HepG2 (cell line): ENCODE measurements around the gene GOT2. TPM values are rescaled to one million over a fixed set of nuclear protein-coding genes. Genes with fewer than 3 reads are reported as not detected.
A peak's percentile ranks its signal among the peaks of the same experiment; 100 is the strongest.

ENCODE experiments used
- FLYWCH1 ChIP-seq: sonication (generic); formaldehyde crosslinking; IDR thresholded peaks from 2 replicates; pipeline ENCODE4 v1.8.1; 2023; ENCODE audit warnings: mild to moderate bottlenecking, missing genetic modification reagents
- HNF1B ChIP-seq: sonication (generic); formaldehyde crosslinking; IDR thresholded peaks from 2 replicates; pipeline ENCODE4 v1.5.1; 2020; ENCODE audit warnings: mild to moderate bottlenecking, moderate library complexity, missing genetic modification reagents
- JARID2 ChIP-seq: sonication (generic); formaldehyde crosslinking; IDR thresholded peaks from 2 replicates; pipeline ENCODE4 v1.8.1; 2023; ENCODE audit warnings: missing genetic modification reagents, inconsistent platforms; ENCODE audit not compliant: insufficient replicate concordance
- KDM5A ChIP-seq: fragments of 200-600 bp; sonication (generic); IDR thresholded peaks from 2 replicates; pipeline ENCODE4 v1.7.0; 2018; ENCODE audit warnings: antibody characterized with exemption, mild to moderate bottlenecking, low read length, borderline replicate concordance
- KLF16 ChIP-seq, 2 experiments: sonication (generic) in 1 of 2; formaldehyde crosslinking in 1 of 2; IDR thresholded peaks; 2 replicates each; pipeline versions ENCODE4 v1.6.1 to v1.8.0; 2016 to 2023; ENCODE audit warnings: missing genetic modification reagents in 2 of 2, missing compliant biosample characterization in 1 of 2
- LBX2 ChIP-seq: sonication (generic); formaldehyde crosslinking; IDR thresholded peaks from 2 replicates; pipeline ENCODE4 v1.5.0; 2020; ENCODE audit warnings: missing genetic modification reagents, mild to moderate bottlenecking, borderline replicate concordance
- MAF1 ChIP-seq: sonication (generic); formaldehyde crosslinking; IDR thresholded peaks from 2 replicates; pipeline ENCODE4 v1.5.0; 2020; ENCODE audit warnings: missing genetic modification reagents, borderline replicate concordance
- NFE2L1 ChIP-seq: sonication (generic); formaldehyde crosslinking; IDR thresholded peaks from 2 replicates; pipeline ENCODE4 v1.4.0; 2020; ENCODE audit warnings: missing genetic modification reagents, mild to moderate bottlenecking, borderline replicate concordance
- PLRG1 ChIP-seq: fragments of 450-650 bp; conservative IDR thresholded peaks from 2 replicates; pipeline ENCODE4 v1.6.1; 2016
- PRDM4 ChIP-seq: sonication (generic); formaldehyde crosslinking; IDR thresholded peaks from 2 replicates; pipeline ENCODE4 v1.9.0; 2021; ENCODE audit warnings: missing genetic modification reagents, borderline replicate concordance
- REPIN1 ChIP-seq: sonication (generic); formaldehyde crosslinking; IDR thresholded peaks from 2 replicates; pipeline ENCODE4 v1.8.0; 2022; ENCODE audit warnings: missing genetic modification reagents, low read depth, mild to moderate bottlenecking, borderline replicate concordance
- ZFP36L2 ChIP-seq: sonication (generic); formaldehyde crosslinking; IDR thresholded peaks from 2 replicates; pipeline ENCODE4 v1.4.0; 2020; ENCODE audit warnings: missing genetic modification reagents
- ZNF12 ChIP-seq: sonication (generic); formaldehyde crosslinking; IDR thresholded peaks from 2 replicates; pipeline ENCODE4 v1.5.0; 2020; ENCODE audit warnings: missing genetic modification reagents
- ZNF143 ChIP-seq: sonication (generic); formaldehyde crosslinking; IDR thresholded peaks from 2 replicates; pipeline ENCODE4 v1.4.0; 2020; ENCODE audit warnings: missing genetic modification reagents
- ZNF180 ChIP-seq: sonication (generic); formaldehyde crosslinking; IDR thresholded peaks from 2 replicates; pipeline ENCODE4 v1.4.0; 2020; ENCODE audit warnings: low read depth, missing genetic modification reagents, borderline replicate concordance
- ZNF260 ChIP-seq: sonication (generic); formaldehyde crosslinking; IDR thresholded peaks from 2 replicates; pipeline ENCODE4 v1.4.0; 2020; ENCODE audit warnings: missing genetic modification reagents, low read depth, mild to moderate bottlenecking, borderline replicate concordance
- ZNF503 ChIP-seq: sonication (generic); formaldehyde crosslinking; IDR thresholded peaks from 2 replicates; pipeline ENCODE4 v1.4.0; 2020; ENCODE audit warnings: missing genetic modification reagents
- ZNF570 ChIP-seq: sonication (generic); formaldehyde crosslinking; IDR thresholded peaks from 2 replicates; pipeline ENCODE4 v1.4.0; 2020; ENCODE audit warnings: mild to moderate bottlenecking, missing genetic modification reagents, borderline replicate concordance
- ZNF597 ChIP-seq: sonication (generic); formaldehyde crosslinking; IDR thresholded peaks from 2 replicates; pipeline ENCODE4 v1.5.0; 2020; ENCODE audit warnings: missing genetic modification reagents
- ZNF747 ChIP-seq: sonication (generic); formaldehyde crosslinking; IDR thresholded peaks from 2 replicates; pipeline ENCODE4 v1.8.1; 2023; ENCODE audit warnings: missing genetic modification reagents, mild to moderate bottlenecking, borderline replicate concordance
- ZNF83 ChIP-seq: sonication (generic); formaldehyde crosslinking; IDR thresholded peaks from 2 replicates; pipeline ENCODE4 v1.4.0; 2020; ENCODE audit warnings: missing genetic modification reagents, mild to moderate bottlenecking, borderline replicate concordance
- ZSCAN12 ChIP-seq: sonication (generic); formaldehyde crosslinking; IDR thresholded peaks from 2 replicates; pipeline ENCODE4 v1.9.0; 2021; ENCODE audit warnings: mild to moderate bottlenecking, missing genetic modification reagents
- polyA plus RNA-seq, 8 experiments: library from polyadenylated mRNA; depleted of rRNA in 3 of 8; stranded (reverse) in 7 of 8; unstranded in 1 of 8; fragments of >200 nt; fragmentation: Illumina TruSeq in 4 of 8; extraction: Trizol in 4 of 8; gene quantifications; 2 replicates each; pipeline versions ENCODE4 v1.2.1 to v1.2.3, GENCODE V29; 2011 to 2016; ENCODE audit warnings: low read depth in 4 of 8, missing spikeins in 1 of 8, mixed read lengths in 1 of 8; ENCODE audit not compliant: insufficient read depth in 1 of 8
- total RNA-seq, 5 experiments: library from RNA; depleted of rRNA; stranded (reverse); fragments of >200 nt; fragmentation: Illumina TruSeq; extraction: Trizol; gene quantifications; 2 replicates each; pipeline ENCODE4 v1.2.3, GENCODE V29; 2016; ENCODE audit warnings: low read depth in 1 of 5

Gene GOT2
- total and polyA plus RNA-seq, 2 of the 13 experiments (the other 11 are each of a cell fraction or from before 2014, with no cell fraction given), result 32.6 to 121 TPM

- no peak for TF ChIP-seq ZNF597 (CRISPR knock-in tag)
- no peak for TF ChIP-seq FLYWCH1 (CRISPR knock-in tag)
- TF ChIP-seq REPIN1 (CRISPR knock-in tag), result peak; percentile 32; the same call in 1 of the 2 replicates
- peak; percentile 88 for TF ChIP-seq KDM5A
- 0 out of 2 replicates have a peak, but pooled peaks have one; percentile 89 for TF ChIP-seq MAF1 (CRISPR knock-in tag)
- no peak for TF ChIP-seq ZFP36L2 (CRISPR knock-in tag)
- TF ChIP-seq HNF1B, result no peak
- TF ChIP-seq ZNF260 (CRISPR knock-in tag), result no peak
- no peak for TF ChIP-seq PLRG1
- TF ChIP-seq PRDM4 (CRISPR knock-in tag), result no peak
- peak; percentile 99 for TF ChIP-seq ZNF143
- peak; percentile 78 for TF ChIP-seq ZNF503
- TF ChIP-seq ZNF570 (CRISPR knock-in tag), result no peak
- no peak for TF ChIP-seq JARID2
- peak in 1 of 2 experiments; percentile 61; a peak in 1 of 4 replicates for TF ChIP-seq KLF16 (CRISPR knock-in tag; IDR thresholded peaks at IDR 0.05)
- peak; percentile 78; the same call in 1 of the 2 replicates for TF ChIP-seq ZNF180 (CRISPR knock-in tag)
- no peak for TF ChIP-seq NFE2L1 (CRISPR knock-in tag)
- TF ChIP-seq ZNF747 (CRISPR knock-in tag), result peak; percentile 84
- TF ChIP-seq LBX2 (CRISPR knock-in tag), result no peak; the same call in 1 of the 2 replicates
- TF ChIP-seq ZNF12 (CRISPR knock-in tag), result no peak
- TF ChIP-seq ZNF83, result peak; percentile 79; the same call in 1 of the 2 replicates
- no peak for TF ChIP-seq ZSCAN12 (CRISPR knock-in tag)
Measured at GRCh38 chr16:58684354-58685083, 49.6 kb downstream of the GOT2 start, which contains the start of gene SLC38A7 (continued).
